Astrocyte of the spinal cord (primary cell): Measurements from ENCODE around the gene THSD7B.

ENCODE experiments used
- DNase-seq: peaks from one replicate; pipeline ENCODE4 v3.0.0; 2011; ENCODE audit warnings: low read depth, low spot score
- H3K4me3 ChIP-seq: 2 replicates; pipeline ENCODE4 v1.5.1; 2011; ENCODE audit warnings: low read depth, mild to moderate bottlenecking, low read length, moderate library complexity
- CTCF ChIP-seq: IDR thresholded peaks from 2 replicates; pipeline ENCODE4 v1.5.1; 2012; ENCODE audit warnings: low read depth, mild to moderate bottlenecking, low read length, inconsistent platforms
- in situ Hi-C: cut with HindIII; loops from 2 replicates; pipeline ENCODE4 v1.10.0; 2017; ENCODE audit warnings: low sequenced_read_pairs

Gene THSD7B

GRCh38 chr2:136828774-136829173 lies 63.4 kb downstream of the THSD7B start:
- in situ Hi-C loops = no loop called here
- DNase-seq = no peak
- H3K4me3 ChIP-seq = no peak overlapping the region
- TF ChIP-seq CTCF = no peak

- in situ Hi-C loops = no loop called here
- no peak for DNase-seq
- no peak for TF ChIP-seq CTCF
- no peak overlapping the region for H3K4me3 ChIP-seq
Observed at GRCh38 chr2:136844546-136844945, 79.2 kb downstream of the THSD7B start.

DNA sequence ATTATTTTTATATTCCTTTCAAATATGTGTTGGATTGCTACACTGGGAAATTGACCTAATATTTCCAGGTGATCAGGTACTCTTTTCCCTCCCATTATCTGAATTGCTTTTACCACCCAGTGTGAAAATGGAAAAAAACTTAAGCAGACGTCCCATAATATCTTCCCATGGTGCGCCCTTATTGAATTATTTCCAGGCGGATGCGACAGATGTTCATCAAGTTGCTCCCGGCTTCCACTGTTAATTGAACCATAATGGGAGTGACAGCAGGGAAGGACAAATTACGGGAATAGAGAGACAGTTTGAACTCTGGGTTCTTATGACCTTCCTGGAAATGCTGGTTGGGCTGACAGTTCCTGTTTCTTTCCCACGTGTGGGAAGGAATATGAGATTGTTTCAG lies 93.3 kb downstream of the THSD7B start:
- DNase-seq = no peak
- in situ Hi-C loops = no loop called here
- TF ChIP-seq CTCF = no peak
- H3K4me3 ChIP-seq = no peak overlapping the region

DNA sequence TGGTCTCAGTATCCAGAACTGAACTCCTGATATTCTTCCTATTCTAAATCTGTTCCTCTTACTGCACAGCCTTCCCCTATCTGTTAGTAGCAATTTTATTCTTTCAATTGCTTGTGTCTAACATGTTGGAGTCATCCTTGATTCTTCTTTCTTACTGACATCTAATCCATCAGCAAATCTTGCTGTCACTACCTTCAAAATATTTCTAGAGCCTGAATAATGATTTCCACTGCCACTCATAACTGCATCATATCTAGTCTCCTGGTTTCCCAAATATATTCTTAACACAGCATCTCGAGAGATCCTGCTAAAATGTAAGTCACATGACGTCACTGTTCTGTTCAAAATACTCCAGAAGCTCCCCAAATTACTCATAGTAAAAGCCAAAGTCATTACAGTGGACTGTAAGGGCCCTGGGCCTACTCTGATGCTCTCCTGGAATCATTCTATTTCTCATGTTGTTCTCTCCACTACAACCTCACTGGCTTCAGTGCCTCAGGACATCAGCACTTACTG lies 95.2 kb downstream of the THSD7B start:
- H3K4me3 ChIP-seq = no peak overlapping the region

GRCh38 chr2:136863468-136863867 lies 98.1 kb downstream of the THSD7B start:
- in situ Hi-C loops = no loop called here
- no peak for DNase-seq
- H3K4me3 ChIP-seq = no peak overlapping the region
- TF ChIP-seq CTCF = no peak

More for the DNA sequence above, 95.2 kb downstream of the THSD7B start:
- DNase-seq = no peak
- no peak for TF ChIP-seq CTCF
- in situ Hi-C loops = no loop called here

DNA sequence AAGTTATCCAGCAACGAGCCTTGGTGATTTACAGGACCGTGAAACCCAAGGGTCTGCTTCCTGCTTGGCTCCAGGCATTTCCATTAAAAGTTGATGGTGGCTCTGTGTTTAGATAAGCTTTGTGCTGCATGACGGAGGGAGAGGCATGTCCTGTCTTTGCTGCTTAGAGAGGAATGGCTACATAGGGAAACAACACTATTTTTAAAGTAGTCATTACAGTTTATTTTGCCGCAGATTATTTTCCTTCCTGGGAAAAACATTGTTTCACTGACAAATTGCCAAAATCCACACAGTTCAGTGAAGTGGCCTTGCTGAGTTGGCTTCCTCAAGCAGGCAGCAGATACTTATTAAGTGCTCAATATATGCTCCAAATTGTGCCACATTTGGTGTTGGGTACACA lies 98.5 kb downstream of the THSD7B start:
- DNase-seq = peak; percentile 1
- no peak for TF ChIP-seq CTCF
- in situ Hi-C loops = no loop called here
- H3K4me3 ChIP-seq = no peak overlapping the region

GRCh38 chr2:136871424-136871823 lies 106.1 kb downstream of the THSD7B start:
- in situ Hi-C loops = no loop called here
- TF ChIP-seq CTCF = no peak
- no peak overlapping the region for H3K4me3 ChIP-seq
- DNase-seq = no peak
